A549 (cell line): ENCODE measurements around the gene WDR49. TPM values are rescaled to one million over a fixed set of nuclear protein-coding genes. Genes with fewer than 3 reads are reported as not detected.

Experiments used
- ATAC-seq, 2 experiments: fragments of 200-7000 bp in 1 of 2; fragments of >200 bp in 1 of 2; cut with Nextera tagmentation in 1 of 2; cut with Tn5 transposase in 1 of 2; 3 replicates each; pipeline versions ENCODE4 v1.8.0 to v1.9.1; 2018 to 2020; ENCODE audit warnings: mild to moderate bottlenecking in 1 of 2, moderate library complexity in 1 of 2
- CTCF ChIA-PET: fragments of 300-600 bp; sonication (Branson Sonifier 250); formaldehyde crosslinking; extraction: SDS; loops from one replicate; lab custom pipeline; 2021; ENCODE audit warnings: antibody characterized with exemption, inconsistent platforms; lab: Yijun Ruan, JAX
- POLR2A ChIA-PET: fragments of 350-600 bp; formaldehyde crosslinking; extraction: SDS; loops from one replicate; lab custom pipeline; 2021; ENCODE audit warnings: antibody characterized with exemption, inconsistent platforms; lab: Yijun Ruan, JAX
- DNase-seq, 2 experiments: peaks; one replicate each; pipeline versions ENCODE4 v3.0.0 to v3.0.0-alpha.2; 2011 to 2016; ENCODE audit warnings: low read depth in 1 of 2, low spot score in 1 of 2
- FAIRE-seq: peaks from 2 replicates; lab custom pipeline; 2011; peaks lifted over from hg19 to GRCh38; lab: Jason Lieb, UNC
- H3K27ac ChIP-seq, 2 experiments: fragments of >200 bp; sonication (Bioruptor Twin); formaldehyde crosslinking; 3 replicates each; pipeline ENCODE4 v1.5.1; 2016 to 2017
- H3K4me1 ChIP-seq: fragments of >200 bp; sonication (Bioruptor Twin); formaldehyde crosslinking; 3 replicates; pipeline ENCODE4 v1.6.1; 2016
- H3K4me2 ChIP-seq: fragments of >200 bp; sonication (Bioruptor Twin); formaldehyde crosslinking; 3 replicates; pipeline ENCODE4 v1.6.1; 2016
- H3K4me3 ChIP-seq: fragments of >200 bp; sonication (Bioruptor Twin); formaldehyde crosslinking; 3 replicates; pipeline ENCODE4 v1.5.1; 2016
- H3K9me3 ChIP-seq: fragments of >200 bp; sonication (Bioruptor Twin); formaldehyde crosslinking; 3 replicates; pipeline ENCODE4 v1.6.1; 2016
- BCL3 ChIP-seq: fragments of >200 bp; sonication (Bioruptor Twin); formaldehyde crosslinking; IDR thresholded peaks from 3 replicates; pipeline ENCODE4 v1.6.1; 2016
- CBX2 ChIP-seq: fragments of 200-600 bp; sonication (generic); IDR thresholded peaks from 2 replicates; pipeline ENCODE4 v1.6.1; 2016; ENCODE audit warnings: low read depth, mild to moderate bottlenecking, borderline replicate concordance
- CBX8 ChIP-seq: fragments of 200-600 bp; sonication (generic); IDR thresholded peaks from 2 replicates; pipeline ENCODE4 v1.6.1; 2016
- EP300 ChIP-seq, 2 experiments: fragments of >200 bp; sonication (Bioruptor Twin); formaldehyde crosslinking; IDR thresholded peaks; 2 replicates in 1 of 2; 3 replicates in 1 of 2; pipeline ENCODE4 v1.6.1; 2016 to 2017
- ESRRA ChIP-seq: fragments of 150-350 bp; IDR thresholded peaks from 2 replicates; pipeline ENCODE4 v1.6.1; 2014; ENCODE audit warnings: mild to moderate bottlenecking, low read length, borderline replicate concordance
- FOSB ChIP-seq: fragments of 250-450 bp; sonication (Bioruptor Pico); IDR thresholded peaks from 2 replicates; pipeline ENCODE4 v1.5.0; 2020; ENCODE audit warnings: mild to moderate bottlenecking, moderate library complexity
- HEYL ChIP-seq: fragments of 250-450 bp; sonication (Bioruptor Pico); IDR thresholded peaks from 2 replicates; pipeline ENCODE4 v1.8.0; 2021; ENCODE audit warnings: mild to moderate bottlenecking, moderate library complexity
- HMGXB4 ChIP-seq: fragments of 250-450 bp; sonication (Bioruptor Pico); IDR thresholded peaks from 2 replicates; pipeline ENCODE4 v1.5.0; 2021; ENCODE audit warnings: mild to moderate bottlenecking, moderate library complexity, borderline replicate concordance
- HOXB13 ChIP-seq: fragments of 250-450 bp; sonication (Bioruptor Pico); IDR thresholded peaks from 2 replicates; pipeline ENCODE4 v1.5.0; 2020; ENCODE audit warnings: low read depth, mild to moderate bottlenecking, moderate library complexity
- JUN ChIP-seq, 2 experiments: fragments of >200 bp; sonication (Bioruptor Twin); formaldehyde crosslinking; IDR thresholded peaks; 2 replicates in 1 of 2; 3 replicates in 1 of 2; pipeline ENCODE4 v1.6.1; 2016 to 2017
- MAFK ChIP-seq: fragments of 450-650 bp; IDR thresholded peaks from 2 replicates; pipeline ENCODE4 v1.6.1; 2014; ENCODE audit not compliant: partially characterized antibody
- MYC ChIP-seq: IDR thresholded peaks from 2 replicates; pipeline ENCODE4 v1.6.1; 2012; ENCODE audit warnings: mild to moderate bottlenecking, inconsistent platforms, low read length, improper control_type of control experiment, borderline replicate concordance
- NPAS2 ChIP-seq: fragments of 250-450 bp; sonication (Bioruptor Pico); IDR thresholded peaks from 2 replicates; pipeline ENCODE4 v1.8.0; 2022; ENCODE audit warnings: mild to moderate bottlenecking, moderate library complexity, borderline replicate concordance
- POLR2A ChIP-seq: IDR thresholded peaks from 2 replicates; pipeline ENCODE4 v1.6.1; 2012; ENCODE audit warnings: mild to moderate bottlenecking, low read length
- POLR2AphosphoS2 ChIP-seq: conservative IDR thresholded peaks from 2 replicates; pipeline ENCODE4 v1.6.1; 2012; ENCODE audit warnings: low read length, improper control_type of control experiment, inconsistent platforms
- RAD21 ChIP-seq, 2 experiments: fragments of >200 bp in 1 of 2; sonication (Bioruptor Twin) in 1 of 2; formaldehyde crosslinking in 1 of 2; IDR thresholded peaks in 1 of 2; conservative IDR thresholded peaks in 1 of 2; 2 replicates in 1 of 2; 3 replicates in 1 of 2; pipeline ENCODE4 v1.6.1; 2012 to 2018; ENCODE audit warnings: inconsistent platforms in 1 of 2
- RFX5 ChIP-seq: fragments of 450-650 bp; IDR thresholded peaks from 2 replicates; pipeline ENCODE4 v1.7.1; 2014; ENCODE audit warnings: antibody characterized with exemption, mild to moderate bottlenecking, moderate library complexity
- RNF2 ChIP-seq: fragments of 200-600 bp; sonication (generic); IDR thresholded peaks from 2 replicates; pipeline ENCODE4 v1.6.1; 2016; ENCODE audit warnings: low read depth, mild to moderate bottlenecking, antibody characterized with exemption, moderate library complexity, borderline replicate concordance
- SREBF2 ChIP-seq: fragments of 450-650 bp; IDR thresholded peaks from 2 replicates; pipeline ENCODE4 v1.6.1; 2014; ENCODE audit warnings: mild to moderate bottlenecking, moderate library complexity
- TFCP2L1 ChIP-seq: fragments of 250-450 bp; sonication (Bioruptor Pico); IDR thresholded peaks from 2 replicates; pipeline ENCODE4 v1.5.0; 2021; ENCODE audit warnings: mild to moderate bottlenecking
- TP53 ChIP-seq: fragments of 250-450 bp; sonication (Bioruptor Pico); IDR thresholded peaks from 2 replicates; pipeline ENCODE4 v1.5.0; 2021; ENCODE audit warnings: mild to moderate bottlenecking, moderate library complexity
- ZFP36 ChIP-seq: fragments of 450-650 bp; IDR thresholded peaks from 2 replicates; pipeline ENCODE4 v1.6.1; 2014; ENCODE audit warnings: borderline replicate concordance; ENCODE audit not compliant: partially characterized antibody
- whole genome bisulfite sequencing: methylation state at CpG from one replicate; pipeline ENCODE4 v1.1.6; 2017; ENCODE audit errors: missing lambda C conversion rate; 5-methylcytosine and 5-hydroxymethylcytosine counted together
- polyA plus RNA-seq, 4 experiments: library from polyadenylated mRNA; depleted of rRNA in 3 of 4; stranded (reverse); fragments of >200 nt; fragmentation: RNase III in 1 of 4; extraction: RNeasy Plus Mini Kit Qiagen cat#74134 plus additional on column Dnase treatment in 1 of 4; gene quantifications; 2 replicates in 3 of 4; 3 replicates in 1 of 4; pipeline ENCODE4 v1.2.3, GENCODE V29; 2011 to 2017
- TF ChIP-seq, protein P1 (sequence below): fragments of 150-350 bp; IDR thresholded peaks from 2 replicates; pipeline ENCODE4 v1.6.1; 2014; ENCODE audit warnings: low read depth, mild to moderate bottlenecking, low read length
- TF ChIP-seq, protein P2 (sequence below): fragments of 200-600 bp; sonication (generic); IDR thresholded peaks from 2 replicates; pipeline ENCODE4 v1.6.1; 2016; ENCODE audit warnings: antibody characterized with exemption, mild to moderate bottlenecking, moderate library complexity
- TF ChIP-seq, protein P3 (sequence below): IDR thresholded peaks from 2 replicates; pipeline ENCODE4 v1.6.1; 2012

WDR49 gene
- polyA plus RNA-seq, 2 of the 4 experiments (the other 2 are of a cell fraction) = not detected

DNA sequence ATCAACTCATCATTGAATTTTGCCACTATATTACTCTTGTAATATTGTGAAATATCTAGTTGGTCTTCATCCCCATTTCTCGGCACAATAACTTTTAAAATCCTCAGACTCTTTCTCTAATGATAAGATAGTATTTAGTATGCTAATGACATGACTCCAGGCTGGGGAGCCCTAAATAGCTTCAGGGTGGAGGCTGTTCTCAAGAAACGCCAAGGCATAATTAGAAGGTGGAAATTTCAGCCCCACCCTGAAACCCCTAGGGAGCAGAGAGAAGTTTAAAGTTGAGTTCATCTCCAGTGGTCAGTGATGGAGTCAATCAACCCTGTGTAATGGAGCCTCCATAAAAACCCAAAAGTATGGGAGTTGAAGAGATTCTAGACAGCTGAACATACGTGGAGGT, 98.8 kb downstream of the WDR49 start:
- no peaks in the 10 kb centered on the region for H3K9me3 ChIP-seq
- no peak for FAIRE-seq
- CTCF ChIA-PET = no interaction called here
- TF ChIP-seq TFCP2L1 (CRISPR knock-in tag) (no peak), JUN (IDR thresholded peaks at IDR 0.05) (no peak), MAFK (no peak), POLR2AphosphoS2 (no peak), RFX5 (no peak), EP300 (IDR thresholded peaks at IDR 0.05) (no peak), ZFP36 (no peak), BCL3 (no peak), CBX2 (no peak), TP53 (CRISPR knock-in tag) (no peak), ESRRA (no peak)
- TF ChIP-seq, protein P1, sequence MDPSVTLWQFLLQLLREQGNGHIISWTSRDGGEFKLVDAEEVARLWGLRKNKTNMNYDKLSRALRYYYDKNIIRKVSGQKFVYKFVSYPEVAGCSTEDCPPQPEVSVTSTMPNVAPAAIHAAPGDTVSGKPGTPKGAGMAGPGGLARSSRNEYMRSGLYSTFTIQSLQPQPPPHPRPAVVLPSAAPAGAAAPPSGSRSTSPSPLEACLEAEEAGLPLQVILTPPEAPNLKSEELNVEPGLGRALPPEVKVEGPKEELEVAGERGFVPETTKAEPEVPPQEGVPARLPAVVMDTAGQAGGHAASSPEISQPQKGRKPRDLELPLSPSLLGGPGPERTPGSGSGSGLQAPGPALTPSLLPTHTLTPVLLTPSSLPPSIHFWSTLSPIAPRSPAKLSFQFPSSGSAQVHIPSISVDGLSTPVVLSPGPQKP = no peak
- 22% methylated on average over 2 of the region's 3 CpGs for WGBS
- H3K4me2 ChIP-seq = no peak overlapping the region
- POLR2A ChIA-PET = no interaction called here
- ATAC-seq = no peak
- H3K27ac ChIP-seq = no peak overlapping the region
- no peaks in the 10 kb centered on the region for H3K4me1 ChIP-seq
- no peak overlapping the region for H3K4me3 ChIP-seq
- no peak for DNase-seq

GRCh38 chr3:167538081-167538480, 115.7 kb downstream of the WDR49 start:
- no peak overlapping the region for H3K4me3 ChIP-seq
- no peak for TF ChIP-seq HEYL (CRISPR knock-in tag)
- no peak overlapping the region for H3K27ac ChIP-seq
- FAIRE-seq = no peak
- CTCF ChIA-PET = no interaction called here
- DNase-seq = no peak
- H3K4me1 ChIP-seq = no peaks in the 10 kb centered on the region
- WGBS = 0% methylated on average over 1 of the region's 1 CpG
- H3K4me2 ChIP-seq = no peak overlapping the region
- no peaks in the 10 kb centered on the region for H3K9me3 ChIP-seq
- POLR2A ChIA-PET = no interaction called here
- no peak for ATAC-seq

- DNase-seq = no peak
- CTCF ChIA-PET = no interaction called here
- no peak for FAIRE-seq
- Histone ChIP-seq H3K9me3 (no peaks in the 10 kb centered on the region), H3K4me1 (no peaks in the 10 kb centered on the region), H3K4me2 (no peak overlapping the region), H3K4me3 (no peak overlapping the region), H3K27ac (no peak overlapping the region)
- POLR2A ChIA-PET = no interaction called here
- ATAC-seq = no peak
- TF ChIP-seq HMGXB4 = no peak
- TF ChIP-seq SREBF2 = no peak
- TF ChIP-seq, protein P2, sequence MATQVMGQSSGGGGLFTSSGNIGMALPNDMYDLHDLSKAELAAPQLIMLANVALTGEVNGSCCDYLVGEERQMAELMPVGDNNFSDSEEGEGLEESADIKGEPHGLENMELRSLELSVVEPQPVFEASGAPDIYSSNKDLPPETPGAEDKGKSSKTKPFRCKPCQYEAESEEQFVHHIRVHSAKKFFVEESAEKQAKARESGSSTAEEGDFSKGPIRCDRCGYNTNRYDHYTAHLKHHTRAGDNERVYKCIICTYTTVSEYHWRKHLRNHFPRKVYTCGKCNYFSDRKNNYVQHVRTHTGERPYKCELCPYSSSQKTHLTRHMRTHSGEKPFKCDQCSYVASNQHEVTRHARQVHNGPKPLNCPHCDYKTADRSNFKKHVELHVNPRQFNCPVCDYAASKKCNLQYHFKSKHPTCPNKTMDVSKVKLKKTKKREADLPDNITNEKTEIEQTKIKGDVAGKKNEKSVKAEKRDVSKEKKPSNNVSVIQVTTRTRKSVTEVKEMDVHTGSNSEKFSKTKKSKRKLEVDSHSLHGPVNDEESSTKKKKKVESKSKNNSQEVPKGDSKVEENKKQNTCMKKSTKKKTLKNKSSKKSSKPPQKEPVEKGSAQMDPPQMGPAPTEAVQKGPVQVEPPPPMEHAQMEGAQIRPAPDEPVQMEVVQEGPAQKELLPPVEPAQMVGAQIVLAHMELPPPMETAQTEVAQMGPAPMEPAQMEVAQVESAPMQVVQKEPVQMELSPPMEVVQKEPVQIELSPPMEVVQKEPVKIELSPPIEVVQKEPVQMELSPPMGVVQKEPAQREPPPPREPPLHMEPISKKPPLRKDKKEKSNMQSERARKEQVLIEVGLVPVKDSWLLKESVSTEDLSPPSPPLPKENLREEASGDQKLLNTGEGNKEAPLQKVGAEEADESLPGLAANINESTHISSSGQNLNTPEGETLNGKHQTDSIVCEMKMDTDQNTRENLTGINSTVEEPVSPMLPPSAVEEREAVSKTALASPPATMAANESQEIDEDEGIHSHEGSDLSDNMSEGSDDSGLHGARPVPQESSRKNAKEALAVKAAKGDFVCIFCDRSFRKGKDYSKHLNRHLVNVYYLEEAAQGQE = no peak
- TF ChIP-seq RAD21 (conservative IDR thresholded peaks at IDR 0.05 in 1 of 2, IDR thresholded peaks at IDR 0.05 in 1 of 2) = no peak
- TF ChIP-seq ESRRA = no peak
- TF ChIP-seq, protein P3, sequence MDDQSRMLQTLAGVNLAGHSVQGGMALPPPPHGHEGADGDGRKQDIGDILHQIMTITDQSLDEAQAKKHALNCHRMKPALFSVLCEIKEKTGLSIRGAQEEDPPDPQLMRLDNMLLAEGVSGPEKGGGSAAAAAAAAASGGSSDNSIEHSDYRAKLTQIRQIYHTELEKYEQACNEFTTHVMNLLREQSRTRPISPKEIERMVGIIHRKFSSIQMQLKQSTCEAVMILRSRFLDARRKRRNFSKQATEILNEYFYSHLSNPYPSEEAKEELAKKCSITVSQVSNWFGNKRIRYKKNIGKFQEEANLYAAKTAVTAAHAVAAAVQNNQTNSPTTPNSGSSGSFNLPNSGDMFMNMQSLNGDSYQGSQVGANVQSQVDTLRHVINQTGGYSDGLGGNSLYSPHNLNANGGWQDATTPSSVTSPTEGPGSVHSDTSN = no peak
- TF ChIP-seq HOXB13 (CRISPR knock-in tag) = no peak
- no peak for TF ChIP-seq POLR2AphosphoS2
- TF ChIP-seq MAFK = no peak
- no peak for TF ChIP-seq CBX8
- TF ChIP-seq TP53 (CRISPR knock-in tag) = no peak
- TF ChIP-seq NPAS2 (CRISPR knock-in tag) = no peak
- TF ChIP-seq BCL3 = no peak
- TF ChIP-seq FOSB (CRISPR knock-in tag) = no peak
- no peak for TF ChIP-seq POLR2A
- TF ChIP-seq MYC = no peak
- no peak for TF ChIP-seq RNF2
Observed at GRCh38 chr3:167521006-167521355, 132.8 kb downstream of the WDR49 start.
